ENCODE results near the gene EZR.
"Not testable (repeated sequence)": the region's sequence is repeated elsewhere in the genome, so short reads cannot be mapped to it uniquely, and the experiment has no call there.

Gene EZR

DNA sequence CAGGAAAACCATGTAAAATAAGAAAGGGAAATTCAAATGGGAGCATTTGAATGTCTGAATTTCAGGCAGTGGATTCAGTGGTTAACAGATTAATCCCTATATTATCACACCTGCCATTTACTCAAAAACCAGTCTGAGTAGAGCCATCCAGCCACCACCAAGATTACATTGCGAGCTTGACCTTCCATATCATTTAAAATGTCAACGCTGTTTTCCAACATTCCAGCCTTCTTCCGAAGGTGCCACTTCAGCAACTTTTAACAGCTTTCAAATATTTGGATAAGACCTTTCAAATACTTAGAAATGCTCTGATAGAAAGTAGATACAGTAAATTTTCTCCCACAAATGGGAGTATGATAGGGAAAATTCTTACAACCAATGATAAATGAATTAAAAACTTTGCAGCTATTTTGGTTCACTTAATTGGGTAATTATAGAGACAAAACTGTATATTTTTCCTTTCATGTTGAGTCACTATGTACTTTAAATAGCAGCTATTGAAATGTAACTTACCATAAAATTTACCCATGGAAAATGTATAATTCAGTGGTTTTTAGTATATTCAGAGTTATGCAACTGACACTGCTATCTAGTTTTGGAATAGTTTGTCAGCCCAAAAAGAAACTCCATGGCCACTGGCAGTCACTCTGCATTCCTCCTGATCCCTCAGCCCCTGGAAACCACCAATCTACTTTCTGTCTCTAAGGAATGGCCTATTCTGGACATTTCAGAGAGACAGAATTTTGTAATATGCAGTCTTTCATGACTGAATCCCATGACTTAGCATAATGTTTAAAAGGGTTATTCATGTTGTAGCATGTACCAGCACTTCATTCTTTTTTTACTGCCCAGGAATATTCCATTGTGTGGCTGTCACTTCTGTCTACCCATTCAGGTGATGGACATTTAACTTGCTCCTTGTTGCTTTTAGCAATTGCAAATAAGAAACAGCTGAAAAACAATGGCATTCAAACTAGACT is 21.5 kb downstream of the EZR start:
- DNase-seq, result no peak

DNA sequence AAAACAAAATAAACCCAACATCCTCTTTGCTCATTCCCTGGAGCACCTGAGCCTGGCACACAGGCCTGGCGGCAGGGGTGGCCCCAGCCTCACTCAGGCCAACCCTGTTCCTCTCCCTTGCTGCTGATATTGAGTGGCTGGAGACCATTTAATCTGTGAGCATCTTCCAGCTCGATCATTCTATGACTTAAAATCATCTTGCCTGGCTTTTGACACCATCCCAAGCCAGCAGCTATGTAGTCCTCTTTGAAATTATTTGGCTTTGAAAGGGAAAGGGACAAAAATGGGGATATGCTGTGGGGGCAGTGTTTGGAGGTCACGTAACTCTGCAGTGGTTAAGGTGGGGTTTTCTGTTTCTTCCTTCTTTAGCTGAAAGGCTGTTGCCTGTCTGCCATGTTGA is 22.8 kb downstream of the EZR start:
- no peak for DNase-seq

DNA sequence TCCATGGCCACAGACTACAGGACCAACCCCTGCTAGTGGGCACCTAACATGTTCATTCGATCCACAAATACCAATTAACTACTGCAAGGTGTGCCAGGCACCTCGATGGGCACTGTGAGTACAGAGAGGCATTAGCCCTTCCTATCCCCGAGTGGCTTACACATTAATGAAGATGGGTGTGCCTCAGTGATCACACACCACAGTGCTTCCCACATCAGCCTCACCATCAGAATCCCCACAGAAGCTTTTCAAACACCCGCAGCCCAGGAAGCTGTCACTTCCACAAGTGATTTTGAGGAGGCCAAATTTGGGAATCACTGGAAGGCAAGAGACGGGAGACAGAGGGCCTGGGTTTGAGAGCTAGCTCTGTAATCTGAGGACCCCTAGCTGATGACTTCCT is 23.7 kb downstream of the EZR start:
- DNase-seq, result no peak

DNA sequence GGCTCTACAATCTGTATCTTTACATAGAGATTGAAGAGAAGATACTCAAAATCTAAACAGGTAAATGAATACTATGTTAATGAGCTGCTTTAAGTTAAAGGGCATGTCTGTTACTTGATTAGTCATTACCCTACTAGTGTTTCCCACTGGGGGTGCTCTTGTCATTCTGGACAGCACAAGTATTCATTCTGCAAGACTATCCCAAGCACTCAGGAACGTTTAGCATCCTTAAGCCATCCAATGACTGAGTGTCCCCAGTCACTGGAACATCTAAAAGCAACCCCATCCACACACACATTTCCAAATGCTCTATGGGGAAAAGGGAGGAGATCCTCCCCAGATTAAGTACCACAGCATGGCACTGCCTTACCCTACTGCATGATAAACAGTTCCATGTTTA is 25.7 kb downstream of the EZR start:
- DNase-seq, result peak in 1 of 5 experiments; percentile 60

DNA sequence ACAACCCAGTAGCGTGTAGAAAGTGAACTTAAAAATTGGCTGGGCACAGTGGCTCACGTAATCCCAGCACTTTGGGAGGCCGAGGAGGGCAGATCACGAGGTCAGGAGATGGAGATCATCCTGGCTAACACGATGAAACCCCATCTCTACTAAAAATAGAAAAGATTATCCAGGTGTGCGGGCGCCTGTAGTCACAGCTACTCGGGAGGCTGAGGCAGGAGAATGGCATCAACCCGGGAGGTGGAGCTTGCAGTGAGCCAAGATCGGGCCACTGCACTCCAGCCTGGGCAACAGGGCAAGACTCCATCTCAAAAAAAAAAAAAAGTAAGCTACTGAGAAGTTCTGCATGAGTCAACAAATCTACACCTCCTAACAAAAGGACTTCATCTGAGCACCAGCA is 26.7 kb downstream of the EZR start:
- DNase-seq, result not testable (repeated sequence)

DNA sequence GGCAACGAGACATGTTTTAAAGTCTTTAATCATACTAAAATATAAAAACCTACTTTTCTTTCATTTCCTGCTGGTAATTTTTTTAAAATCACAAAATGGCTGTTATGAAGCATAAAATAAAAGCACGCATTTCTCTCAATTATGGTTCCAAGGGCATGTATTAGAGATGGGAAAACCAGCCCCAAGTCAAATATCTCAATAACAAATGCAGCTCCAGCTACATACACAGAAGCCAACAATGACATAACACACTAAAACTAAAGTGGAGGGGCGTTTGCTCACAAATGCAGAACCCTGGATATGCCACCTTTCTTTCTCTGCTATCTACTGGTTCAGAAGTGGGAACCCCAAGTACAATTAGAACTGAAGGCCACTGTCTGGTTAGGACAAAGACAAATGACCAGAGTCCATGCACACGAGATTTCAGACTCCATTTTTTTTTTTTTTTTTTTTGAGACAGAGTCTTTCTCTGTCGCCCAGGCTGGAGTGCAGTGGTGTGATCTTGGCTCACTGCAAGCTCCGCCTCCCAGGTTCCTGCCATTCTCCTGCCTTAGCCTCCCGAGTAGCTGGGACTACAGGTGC is 27.8 kb downstream of the EZR start:
- no peak for DNase-seq

DNA sequence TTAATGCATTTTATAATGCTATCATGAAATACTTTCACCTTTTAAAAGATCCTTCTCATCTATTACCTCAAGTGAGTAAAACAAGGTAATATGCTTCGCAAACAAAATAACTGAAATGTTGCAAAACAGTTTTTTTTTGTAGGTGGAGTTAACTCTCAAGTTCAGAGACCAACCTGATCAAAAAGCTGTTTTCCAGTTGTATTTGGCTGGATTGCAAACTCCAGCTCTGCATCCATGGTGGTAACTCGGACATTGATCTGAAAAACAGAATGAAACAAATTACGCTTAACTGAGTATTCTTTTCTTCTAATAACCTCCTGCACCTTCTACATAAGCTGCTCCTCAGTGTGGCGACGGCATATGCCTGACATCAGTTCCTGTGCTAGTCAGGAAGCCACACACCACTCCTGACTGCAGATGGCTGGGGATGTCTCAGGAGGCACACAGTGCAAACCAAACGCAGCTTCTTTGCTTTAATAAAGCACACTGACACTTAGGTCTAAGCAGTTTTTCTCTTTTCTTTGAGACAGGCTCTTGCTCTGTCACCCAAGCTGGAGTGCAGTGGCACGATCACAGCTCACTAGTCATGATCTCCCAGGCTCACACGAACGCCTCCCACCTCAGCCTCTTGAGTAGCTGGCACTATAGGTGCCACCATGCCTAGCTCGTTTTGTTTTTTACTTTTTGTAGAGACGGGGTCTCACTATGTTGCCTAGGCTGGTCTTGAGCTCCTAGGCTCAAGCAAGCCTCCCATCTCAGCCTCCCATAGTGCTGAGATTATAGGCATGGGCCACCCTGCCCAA is 29.9 kb downstream of the EZR start:
- peak in 3 of 5 experiments; percentile 49 to 89 (median 62) for DNase-seq

DNA sequence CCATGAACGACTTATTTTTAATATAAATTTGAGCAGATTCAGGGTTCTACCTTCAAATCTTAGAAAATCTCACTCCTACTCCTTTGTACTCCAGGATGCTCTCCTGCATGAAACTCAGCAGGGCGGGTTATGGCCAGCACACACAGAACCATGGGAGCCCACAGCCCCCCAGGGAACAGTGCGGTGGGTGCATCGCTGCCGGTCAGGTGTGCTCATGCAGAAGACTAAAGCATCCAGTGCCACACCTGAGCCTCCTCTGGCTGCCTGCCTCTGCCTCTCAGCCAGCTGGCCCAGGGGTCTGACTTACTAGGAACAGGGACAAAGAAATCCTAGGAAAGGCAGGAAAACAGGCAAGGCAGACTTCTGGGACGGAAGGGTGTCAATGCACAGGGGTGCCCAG is 31.8 kb downstream of the EZR start:
- DNase-seq, result no peak

DNA sequence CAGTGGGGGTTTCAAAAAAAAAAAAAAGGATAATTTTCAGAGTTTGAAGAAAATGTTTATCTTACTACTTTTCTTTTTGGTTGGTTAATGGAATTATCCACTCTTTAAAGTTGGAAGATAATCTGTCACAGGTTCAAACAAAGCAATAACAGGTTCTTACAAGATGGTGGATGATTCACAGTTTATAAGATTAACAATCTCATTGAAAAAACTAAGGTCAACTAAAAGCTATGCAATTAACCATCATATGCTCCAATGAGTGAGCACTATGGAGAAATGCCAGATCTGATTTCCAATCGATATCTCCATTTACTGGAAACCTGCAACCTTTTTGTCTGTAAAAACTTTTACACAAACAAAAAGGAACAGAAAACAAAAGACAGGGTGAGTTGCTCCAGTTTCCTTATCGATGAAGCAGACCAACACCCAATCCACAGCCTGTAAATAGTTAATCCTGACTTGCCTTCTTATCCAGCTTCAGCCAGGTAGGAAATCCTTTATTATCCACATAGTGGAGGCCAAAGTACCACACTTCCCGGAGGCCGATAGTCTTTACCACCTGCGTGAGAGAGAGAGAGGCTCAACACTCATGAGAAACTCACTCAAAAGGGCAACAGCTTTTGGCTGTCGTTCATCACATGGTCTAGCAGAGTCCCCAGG is 32.4 kb downstream of the EZR start:
- no peak for DNase-seq

DNA sequence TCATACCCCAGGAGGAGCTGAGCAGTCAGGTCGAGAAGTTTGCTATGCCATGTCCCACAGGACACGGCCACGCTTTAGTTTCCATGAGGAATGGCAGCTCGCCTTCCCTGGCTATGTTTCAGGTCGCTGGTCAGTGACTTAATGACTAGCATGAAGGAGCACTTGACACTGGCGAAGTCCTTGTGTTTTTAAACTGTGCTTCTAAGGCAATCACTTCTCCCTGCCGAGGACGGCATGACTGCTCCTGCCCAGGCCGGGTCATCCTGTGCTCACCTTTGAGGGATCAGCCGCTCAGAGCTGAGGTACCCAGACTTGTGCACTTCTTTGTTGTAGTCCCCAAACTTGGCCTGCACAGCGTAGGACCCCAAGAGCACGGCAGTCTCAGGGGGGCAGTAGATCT is 34.1 kb downstream of the EZR start:
- no peak for DNase-seq

DNA sequence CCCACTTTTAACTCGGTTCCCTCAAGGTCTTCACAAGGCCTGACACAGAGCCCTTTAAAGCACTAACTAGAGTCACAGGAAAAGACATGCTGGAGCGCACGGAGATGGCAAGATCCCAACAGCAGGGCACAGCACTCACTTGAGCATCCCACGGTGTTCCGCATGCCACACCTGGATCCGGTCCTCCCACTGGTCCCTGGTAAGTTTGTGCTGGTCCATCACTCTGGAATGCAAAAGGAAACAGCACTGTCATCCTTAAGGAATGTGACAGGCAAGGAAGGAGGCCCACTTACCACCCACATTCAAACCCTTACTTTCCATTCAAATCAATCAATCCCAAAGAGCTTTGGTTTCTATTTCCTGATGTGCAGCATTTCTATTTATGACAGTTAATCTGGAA is 34.7 kb downstream of the EZR start:
- no peak for DNase-seq

DNA sequence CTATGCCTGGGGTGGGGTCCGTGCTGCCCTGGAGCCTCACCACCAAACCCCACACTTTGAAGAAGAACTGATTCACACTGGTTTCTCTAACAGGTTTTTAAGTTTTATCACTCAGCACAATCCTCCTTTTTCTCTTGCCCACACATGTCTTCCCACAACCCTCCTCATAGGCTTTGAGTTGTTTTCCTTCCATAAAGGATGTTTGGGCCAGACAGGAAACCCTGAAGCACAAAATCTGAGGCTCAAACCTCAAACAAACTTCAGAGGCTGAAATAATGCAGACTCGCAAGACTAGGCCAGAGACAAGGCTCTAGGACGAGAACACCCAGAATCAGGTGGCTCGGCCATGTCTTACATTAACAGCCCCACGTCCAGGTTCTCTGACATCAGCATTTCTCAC is 35.3 kb downstream of the EZR start:
- no peak for DNase-seq

DNA sequence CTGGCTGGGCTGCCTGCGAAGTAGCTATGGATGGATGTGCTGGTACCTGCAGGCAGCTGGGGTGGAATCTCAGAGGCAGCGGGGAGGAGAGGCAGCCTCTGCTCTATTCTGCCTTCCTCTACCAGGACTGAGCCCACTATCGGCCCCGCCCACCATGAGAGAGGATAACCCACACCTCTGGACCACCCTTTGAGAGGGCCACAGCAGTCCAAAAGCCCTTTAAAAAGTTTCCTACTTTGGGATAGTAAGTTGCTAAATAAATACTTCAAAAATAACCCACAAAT is 36.1 kb downstream of the EZR start:
- no peak for DNase-seq

DNA sequence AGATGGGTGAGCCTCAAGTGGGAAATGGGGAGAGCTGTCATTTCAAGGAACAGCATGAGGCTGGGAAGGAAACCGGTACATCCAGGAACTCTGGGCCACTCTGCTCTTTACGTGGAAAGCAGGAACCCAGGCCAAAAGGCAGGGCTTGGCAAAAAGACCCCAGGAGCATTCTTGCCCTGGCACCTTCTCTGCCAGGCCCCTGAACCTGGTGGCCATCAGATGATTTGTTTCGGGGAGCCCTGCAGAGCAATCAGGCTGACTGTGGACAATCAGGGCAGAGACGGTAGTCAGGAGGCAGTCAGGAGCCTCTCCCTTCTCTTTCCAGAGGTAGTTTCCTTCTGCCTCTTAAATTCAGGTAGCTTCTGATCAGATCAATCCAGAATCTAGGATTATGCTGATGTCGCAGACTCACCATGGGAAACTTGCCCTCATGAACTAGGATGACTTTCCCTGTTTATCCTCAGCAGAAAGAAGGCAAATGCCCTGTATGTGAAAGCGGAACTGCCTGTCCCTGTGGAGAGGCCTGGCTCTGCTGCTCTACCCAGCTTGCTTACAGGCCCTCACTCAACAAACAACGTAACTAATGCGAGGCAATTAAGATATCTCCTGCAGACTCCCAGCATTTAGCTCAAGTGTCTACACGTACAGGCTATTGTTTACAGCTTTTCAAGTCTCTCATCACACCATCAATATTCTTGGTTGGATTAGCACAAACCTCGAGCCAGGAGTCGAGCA is 36.6 kb downstream of the EZR start:
- no peak for DNase-seq

DNA sequence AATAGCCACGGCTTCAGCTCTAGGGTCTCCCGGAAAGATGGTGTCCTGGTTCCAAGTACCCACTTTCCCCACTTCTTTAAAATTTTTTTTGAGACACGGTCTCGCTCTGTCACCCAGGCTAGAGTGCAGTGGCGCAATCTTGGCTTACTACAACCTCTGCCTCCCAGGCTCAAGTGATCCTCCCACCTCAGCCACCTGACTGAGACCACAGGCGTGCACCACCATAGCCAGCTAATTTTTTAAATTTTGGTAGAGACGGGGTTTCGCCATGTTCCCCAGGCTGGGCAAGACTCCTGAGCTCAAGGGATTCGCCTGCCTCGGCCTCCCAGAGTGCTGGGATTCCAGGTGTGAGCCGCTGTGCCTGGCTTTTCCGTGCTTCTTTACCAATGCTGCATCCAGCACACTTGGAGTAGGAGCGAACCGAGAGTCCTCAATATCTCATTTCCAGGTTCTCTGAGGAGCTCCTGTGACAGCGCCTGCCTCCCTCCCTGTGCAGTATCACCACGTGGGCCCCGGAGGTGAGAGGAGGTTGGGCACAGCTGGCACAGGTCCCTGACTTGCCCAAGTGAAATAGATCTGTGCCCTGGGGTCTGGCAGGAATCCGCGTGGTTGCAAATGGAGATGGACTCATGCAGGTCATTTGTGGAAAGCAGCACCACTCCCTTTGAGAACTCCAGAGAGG is 37.3 kb downstream of the EZR start:
- no peak for DNase-seq

DNA sequence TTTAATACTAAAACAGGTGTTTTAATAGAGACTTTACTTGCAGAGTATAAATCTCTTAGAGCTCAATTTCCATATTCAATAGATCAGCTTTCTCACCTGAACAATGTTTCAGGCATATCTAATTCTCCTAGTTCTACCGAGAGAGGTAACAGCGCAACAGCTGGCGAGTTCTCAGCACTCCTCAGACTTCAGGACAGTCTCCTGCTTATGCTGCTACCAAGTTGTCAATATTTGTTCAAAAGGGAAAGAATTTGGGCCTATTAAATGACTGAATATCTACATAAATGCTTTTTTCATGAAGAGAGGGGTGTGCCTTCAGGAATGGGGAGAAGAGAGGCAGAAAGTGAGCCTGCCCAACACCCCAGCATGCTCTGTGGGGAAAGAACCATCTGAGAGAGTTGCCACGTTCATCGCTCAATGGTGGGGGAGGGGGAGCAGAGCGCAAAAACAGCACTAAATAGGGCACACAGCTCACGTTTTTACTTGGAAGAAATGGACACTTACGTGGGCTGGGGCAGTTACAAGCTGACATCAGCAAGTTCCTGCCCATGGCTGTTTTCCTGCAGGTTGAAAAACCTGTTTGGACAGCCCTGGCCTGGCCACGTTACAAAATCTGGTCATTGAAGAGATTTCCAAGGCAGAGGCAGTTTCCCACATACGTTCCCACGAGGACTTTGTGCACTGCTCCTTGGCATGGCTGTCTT is 38.0 kb downstream of the EZR start:
- DNase-seq, result no peak

DNA sequence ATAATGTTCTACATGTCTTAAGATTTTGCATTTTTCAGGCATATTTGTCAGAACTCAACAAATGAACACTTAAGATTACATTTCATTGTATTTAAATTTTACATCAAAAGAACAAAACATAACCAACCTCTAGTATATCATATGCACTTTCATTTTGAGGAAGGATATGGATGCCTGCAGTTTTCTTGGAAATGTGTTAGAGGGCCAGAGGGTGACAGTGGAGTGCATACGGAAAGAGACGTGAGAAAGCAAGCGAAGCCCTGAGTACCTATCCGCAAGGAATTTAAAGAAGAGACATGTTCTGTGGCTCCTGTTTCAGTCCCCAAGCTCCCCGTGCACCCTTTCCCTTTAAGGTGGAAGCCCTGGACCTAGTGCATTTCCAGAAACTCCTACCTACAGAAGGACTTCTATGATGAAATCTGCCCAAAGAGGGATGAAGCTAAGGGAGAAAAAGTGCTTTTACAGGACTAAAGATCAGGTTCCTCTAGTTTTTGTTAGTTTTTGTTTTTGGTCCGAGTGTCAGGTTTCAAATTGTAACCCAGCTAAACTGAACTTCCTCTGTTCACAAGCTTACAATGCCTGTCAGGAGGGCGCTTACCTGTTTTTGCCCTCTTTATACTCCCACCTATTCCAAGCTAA is 38.8 kb downstream of the EZR start:
- DNase-seq, result no peak

DNA sequence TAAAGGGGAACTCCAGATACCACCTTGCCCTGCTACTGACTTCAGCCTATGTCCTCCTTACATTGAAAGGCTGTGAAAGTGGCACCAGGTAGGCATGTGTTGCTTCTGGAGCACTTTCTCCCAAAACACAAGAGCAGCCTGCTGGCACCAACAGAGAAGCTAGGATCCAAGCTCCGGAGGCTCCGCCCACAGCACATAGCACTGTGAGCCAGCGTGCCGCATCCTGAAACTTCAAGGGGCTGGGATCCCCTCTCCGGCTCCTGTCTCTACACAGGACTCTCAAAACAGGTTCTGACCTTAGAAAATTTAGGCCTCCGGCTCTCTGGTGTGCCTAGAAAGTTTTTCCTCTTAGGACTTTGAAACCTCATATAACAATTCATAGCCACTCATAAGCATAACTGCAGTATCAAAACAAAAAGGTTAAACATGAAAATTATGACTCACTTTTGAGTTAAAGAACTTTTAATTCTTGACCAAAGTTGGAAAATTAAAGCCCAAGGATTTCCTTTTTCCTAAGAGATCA is 41.1 kb downstream of the EZR start:
- DNase-seq, result no peak

DNA sequence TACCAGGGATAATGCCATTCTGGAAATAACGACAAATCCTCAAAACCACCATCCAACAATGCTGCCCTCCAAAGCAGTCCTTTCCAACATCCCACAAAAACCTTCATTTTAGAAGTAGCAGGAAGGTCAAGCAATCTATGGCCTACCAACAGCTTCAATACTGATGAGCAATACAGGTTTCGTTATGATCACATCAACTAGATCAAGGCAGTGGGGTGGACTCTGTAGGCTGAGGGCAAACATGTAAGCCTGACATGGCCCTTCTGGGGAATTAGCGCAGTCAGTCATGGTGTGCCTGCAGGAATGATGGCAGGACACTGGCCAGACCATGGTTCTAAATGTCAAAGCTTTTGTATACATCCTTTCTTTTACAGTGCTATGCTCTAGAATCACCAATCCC is 41.7 kb downstream of the EZR start:
- no peak for DNase-seq

DNA sequence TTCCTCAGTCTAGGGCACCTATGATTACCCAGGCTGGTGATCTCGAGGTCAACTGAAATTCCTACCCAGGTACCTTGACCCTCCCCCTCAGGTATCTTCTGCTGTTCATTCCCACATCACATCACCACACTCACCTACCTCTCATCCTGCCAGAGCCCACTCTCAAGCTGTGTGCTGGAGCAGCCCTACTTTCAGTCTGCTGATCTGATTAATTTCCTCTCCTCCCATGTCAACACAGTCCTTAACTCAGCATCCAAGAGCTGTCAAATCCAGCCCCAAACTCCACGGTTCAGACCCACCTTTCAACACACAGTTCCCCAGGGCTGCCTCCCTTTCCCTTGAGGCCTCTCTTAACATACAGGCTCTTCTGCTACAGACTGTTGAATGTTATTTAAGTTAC is 42.4 kb downstream of the EZR start:
- DNase-seq, result no peak

Measured in T-helper 2 cell (primary cell).